Thyroid gland (tissue), 4 donors: ENCODE data around the gene CFAP206.

Source experiments
- CTCF ChIP-seq, 6 experiments: fragments of 200-600 bp in 3 of 6; fragments of 450-650 bp in 3 of 6; sonication (generic) in 3 of 6; IDR thresholded peaks; one replicate each; pipeline ENCODE4 v1.5.1; 2016 to 2019; ENCODE audit warnings: antibody characterized with exemption in 6 of 6, mild to moderate bottlenecking in 2 of 6, inconsistent platforms in 1 of 6, moderate library complexity in 1 of 6
- POLR2A ChIP-seq, 2 donors: fragments of 450-650 bp; IDR thresholded peaks; one replicate each; pipeline ENCODE4 v1.6.1; 2017; ENCODE audit warnings: antibody characterized with exemption in 2 of 2, mild to moderate bottlenecking in 2 of 2, moderate library complexity in 1 of 2

DNA sequence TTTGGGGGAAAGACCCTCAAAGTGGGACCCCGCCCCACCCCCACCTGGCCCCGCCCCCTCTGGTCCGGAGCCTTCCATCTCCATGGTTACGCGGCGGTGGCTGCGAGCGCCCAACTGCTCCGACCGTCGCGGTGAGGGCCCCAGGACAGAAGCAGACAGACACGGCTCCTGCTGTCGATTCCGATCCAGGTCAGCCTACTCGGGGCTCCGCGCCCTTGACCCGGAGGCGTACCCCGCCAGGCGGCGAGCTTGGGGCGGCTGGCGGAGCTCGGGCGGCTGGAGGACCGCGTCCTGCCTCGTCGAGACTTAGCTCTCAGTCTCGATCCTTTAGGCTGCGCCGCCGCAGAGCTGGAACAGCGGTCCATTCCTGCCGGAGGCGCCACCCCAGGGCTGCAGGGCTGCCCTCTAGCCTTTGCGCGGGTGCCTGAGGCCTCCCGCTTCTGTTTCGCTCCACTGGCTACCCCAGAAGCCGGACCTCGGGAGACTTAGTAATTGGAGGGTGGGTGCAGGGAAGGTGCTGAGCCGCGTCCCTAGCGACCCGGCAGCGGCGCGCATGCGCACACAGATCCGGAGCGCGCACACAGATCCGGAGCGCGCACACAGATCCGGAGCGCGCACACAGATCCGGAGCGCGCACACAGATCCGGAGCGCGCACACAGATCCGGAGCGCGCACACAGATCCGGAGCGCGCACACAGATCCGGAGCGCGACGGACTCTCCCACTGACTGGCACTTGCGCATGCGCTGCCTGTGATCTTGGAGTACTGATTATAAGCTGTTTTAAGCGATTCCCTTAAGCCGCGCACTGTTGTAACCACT, at the start of gene CFAP206:
- TF ChIP-seq CTCF (IDR thresholded peaks at IDR 0.05): no peak
- TF ChIP-seq POLR2A (IDR thresholded peaks at IDR 0.05): peak in 1 of 2 donors; percentile 57
